ENCODE data around the gene CYFIP2.

- TF ChIP-seq CTCF (conservative IDR thresholded peaks at IDR 0.05 in 1 of 2, IDR thresholded peaks at IDR 0.05 in 1 of 2; ENCODE audit: low read depth in 1 of 2, low read length in 2 of 2) (no peak), EZH2 (IDR thresholded peaks at IDR 0.05; ENCODE audit: low read length, missing control alignments) (no peak)
These were observed 93.6 kb downstream of the CYFIP2 start for GRCh38 chr5:157359356-157360055.

All from fibroblast of lung (primary cell).